PC-9 (cell line): ENCODE data around the gene FIG4.

Experiments
- EZH2 ChIP-seq: fragments of 200-600 bp; sonication (generic); IDR thresholded peaks from 2 replicates; pipeline ENCODE4 v1.8.0; 2017; ENCODE audit warnings: antibody characterized with exemption, low read depth
- TF ChIP-seq, protein P1 (sequence below): fragments of 200-600 bp; sonication (generic); conservative IDR thresholded peaks from 2 replicates; pipeline ENCODE4 v1.6.1; 2017; ENCODE audit warnings: mixed run types, antibody characterized with exemption, mild to moderate bottlenecking, moderate library complexity

- TF ChIP-seq, protein P1, sequence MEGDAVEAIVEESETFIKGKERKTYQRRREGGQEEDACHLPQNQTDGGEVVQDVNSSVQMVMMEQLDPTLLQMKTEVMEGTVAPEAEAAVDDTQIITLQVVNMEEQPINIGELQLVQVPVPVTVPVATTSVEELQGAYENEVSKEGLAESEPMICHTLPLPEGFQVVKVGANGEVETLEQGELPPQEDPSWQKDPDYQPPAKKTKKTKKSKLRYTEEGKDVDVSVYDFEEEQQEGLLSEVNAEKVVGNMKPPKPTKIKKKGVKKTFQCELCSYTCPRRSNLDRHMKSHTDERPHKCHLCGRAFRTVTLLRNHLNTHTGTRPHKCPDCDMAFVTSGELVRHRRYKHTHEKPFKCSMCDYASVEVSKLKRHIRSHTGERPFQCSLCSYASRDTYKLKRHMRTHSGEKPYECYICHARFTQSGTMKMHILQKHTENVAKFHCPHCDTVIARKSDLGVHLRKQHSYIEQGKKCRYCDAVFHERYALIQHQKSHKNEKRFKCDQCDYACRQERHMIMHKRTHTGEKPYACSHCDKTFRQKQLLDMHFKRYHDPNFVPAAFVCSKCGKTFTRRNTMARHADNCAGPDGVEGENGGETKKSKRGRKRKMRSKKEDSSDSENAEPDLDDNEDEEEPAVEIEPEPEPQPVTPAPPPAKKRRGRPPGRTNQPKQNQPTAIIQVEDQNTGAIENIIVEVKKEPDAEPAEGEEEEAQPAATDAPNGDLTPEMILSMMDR: no peak
- no peak for TF ChIP-seq EZH2
These were observed 48.6 kb downstream of the FIG4 start for GRCh38 chr6:109739686-109740085.
